CD4-positive, CD25-positive, alpha-beta regulatory T cell (primary cell): ENCODE measurements around the gene UBL5. TPM values are rescaled to one million over a fixed set of nuclear protein-coding genes. Genes with fewer than 3 reads are reported as not detected.

ENCODE experiments used
- ATAC-seq, 2 donors: fragments of 150-1000 bp; cut with Tn5 transposase; one replicate each; pipeline ENCODE4 v1.10.0; 2021; ENCODE audit warnings: low read depth in 2 of 2, moderate number of reproducible peaks in 2 of 2, moderate library complexity in 1 of 2
- DNase-seq, 3 donors: peaks; one replicate each; pipeline versions ENCODE4 v3.0.0 to v3.0.0-alpha.2; 2012 to 2022; ENCODE audit warnings: mixed read lengths in 1 of 3
- H3K27ac ChIP-seq: one replicate; pipeline ENCODE4 v1.7.0; 2013; ENCODE audit warnings: mild to moderate bottlenecking, low read length; ENCODE audit not compliant: insufficient read depth, poor library complexity, severe bottlenecking
- H3K27me3 ChIP-seq: one replicate; pipeline ENCODE4 v1.7.0; 2013; ENCODE audit warnings: low read length; ENCODE audit not compliant: control insufficient read depth, insufficient read depth
- H3K36me3 ChIP-seq: one replicate; pipeline ENCODE4 v1.7.0; 2013; ENCODE audit warnings: mild to moderate bottlenecking, low read length, moderate library complexity; ENCODE audit not compliant: control insufficient read depth, insufficient read depth
- H3K4me1 ChIP-seq: 2 replicates; pipeline ENCODE4 v1.7.0; 2013; ENCODE audit warnings: mild to moderate bottlenecking, low read length; ENCODE audit not compliant: insufficient read depth, control insufficient read depth, poor library complexity, severe bottlenecking
- H3K4me3 ChIP-seq: one replicate; pipeline ENCODE4 v1.7.0; 2013; ENCODE audit warnings: low read depth, mild to moderate bottlenecking, low read length, moderate library complexity
- H3K9me3 ChIP-seq, 2 experiments: 1 replicate in 1 of 2; 2 replicates in 1 of 2; pipeline ENCODE4 v1.7.0; 2013; ENCODE audit warnings: low read length in 2 of 2, mild to moderate bottlenecking in 1 of 2, moderate library complexity in 1 of 2; ENCODE audit not compliant: control insufficient read depth in 2 of 2
- H3K27ac Mint-ChIP-seq, 3 donors: one replicate each; pipeline ENCODE4 v1.8.0; 2020 to 2022; ENCODE audit warnings: mild to moderate bottlenecking in 3 of 3, mixed read lengths in 3 of 3, moderate library complexity in 2 of 3
- H3K27me3 Mint-ChIP-seq: one replicate; pipeline ENCODE4 v1.8.0; 2022; ENCODE audit warnings: mild to moderate bottlenecking, mixed read lengths
- H3K36me3 Mint-ChIP-seq: one replicate; pipeline ENCODE4 v1.8.0; 2020; ENCODE audit warnings: mixed read lengths
- H3K4me1 Mint-ChIP-seq, 4 donors: one replicate each; pipeline ENCODE4 v1.8.0; 2020 to 2022; ENCODE audit warnings: mixed read lengths in 4 of 4, mild to moderate bottlenecking in 1 of 4
- H3K4me3 Mint-ChIP-seq, 4 donors: one replicate each; pipeline ENCODE4 v1.8.0; 2020 to 2022; ENCODE audit warnings: mild to moderate bottlenecking in 4 of 4, mixed read lengths in 4 of 4, moderate library complexity in 3 of 4
- H3K9me3 Mint-ChIP-seq, 7 donors: one replicate each; pipeline ENCODE4 v1.8.0; 2020 to 2022; ENCODE audit warnings: mixed read lengths in 7 of 7, mild to moderate bottlenecking in 3 of 7, moderate library complexity in 2 of 7
- polyA plus RNA-seq, 4 donors: library from polyadenylated mRNA; unstranded; fragments of 300-500 nt; fragmentation: Illumina TruSeq; gene quantifications; one replicate each; pipeline ENCODE4 v1.2.3, GENCODE V29; 2021
- total RNA-seq: library from RNA; stranded (reverse); gene quantifications from one replicate; pipeline ENCODE4 v1.2.3, GENCODE V29; 2022

Gene UBL5
- total and polyA plus RNA-seq, 5 donors from 2014 or later = 234 to 952 (median 820) TPM

GRCh38 chr19:9868983-9869617 is 41.4 kb downstream of the UBL5 start:
- ATAC-seq (no peak), DNase-seq (no peak)
- Mint-ChIP-seq H3K4me1 (peaks cover 6 to 28% (median 15%) of the 10 kb centered on the region in 4 donors), H3K4me3 (no peak overlapping the region), H3K36me3 (peaks cover 3% of the 10 kb centered on the region), H3K27ac (no peak overlapping the region), H3K9me3 (no peaks in the 10 kb centered on the region), H3K27me3 (no peaks in the 10 kb centered on the region)
- Histone ChIP-seq H3K27ac (no peak overlapping the region), H3K4me3 (no peak overlapping the region), H3K4me1 (peaks cover 23% of the 10 kb centered on the region), H3K9me3 (no peaks in the 10 kb centered on the region), H3K27me3 (no peaks in the 10 kb centered on the region), H3K36me3 (no peaks in the 10 kb centered on the region)

- H3K27me3 Mint-ChIP-seq = peaks cover 5% of the 10 kb centered on the region
- H3K27me3 ChIP-seq = no peaks in the 10 kb centered on the region
- H3K27ac ChIP-seq = no peak overlapping the region
- peaks cover 3% of the 10 kb centered on the region for H3K36me3 Mint-ChIP-seq
- no peak overlapping the region for H3K4me3 ChIP-seq
- no peaks in the 10 kb centered on the region for H3K9me3 ChIP-seq
- H3K9me3 Mint-ChIP-seq = no peaks in the 10 kb centered on the region
- no peak overlapping the region for H3K4me3 Mint-ChIP-seq
- peaks cover 2% of the 10 kb centered on the region for H3K4me1 ChIP-seq
- H3K4me1 Mint-ChIP-seq = peaks cover 0 to 5% (median 4%) of the 10 kb centered on the region in 4 donors
- H3K36me3 ChIP-seq = no peaks in the 10 kb centered on the region
- H3K27ac Mint-ChIP-seq = peak overlapping the region in 1 of 3 donors; percentile 55
- DNase-seq (no peak), ATAC-seq (no peak)
Observed at GRCh38 chr19:9871626-9872338, 44.1 kb downstream of the UBL5 start.

- no peak overlapping the region for H3K4me3 ChIP-seq
- H3K27ac ChIP-seq = no peak overlapping the region
- H3K4me1 ChIP-seq = no peaks in the 10 kb centered on the region
- H3K36me3 Mint-ChIP-seq = peaks cover 3% of the 10 kb centered on the region
- no peaks in the 10 kb centered on the region for H3K9me3 ChIP-seq
- H3K27ac Mint-ChIP-seq = peak overlapping the region in 1 of 3 donors; percentile 32
- ATAC-seq (no peak), DNase-seq (no peak)
- H3K36me3 ChIP-seq = no peaks in the 10 kb centered on the region
- peaks cover 5% of the 10 kb centered on the region for H3K27me3 Mint-ChIP-seq
- no peak overlapping the region for H3K4me3 Mint-ChIP-seq
- no peaks in the 10 kb centered on the region for H3K27me3 ChIP-seq
- no peaks in the 10 kb centered on the region for H3K9me3 Mint-ChIP-seq
- peaks cover 0 to 4% (median 1%) of the 10 kb centered on the region in 4 donors for H3K4me1 Mint-ChIP-seq
Observed at GRCh38 chr19:9872618-9873242, 45.0 kb downstream of the UBL5 start.

DNA sequence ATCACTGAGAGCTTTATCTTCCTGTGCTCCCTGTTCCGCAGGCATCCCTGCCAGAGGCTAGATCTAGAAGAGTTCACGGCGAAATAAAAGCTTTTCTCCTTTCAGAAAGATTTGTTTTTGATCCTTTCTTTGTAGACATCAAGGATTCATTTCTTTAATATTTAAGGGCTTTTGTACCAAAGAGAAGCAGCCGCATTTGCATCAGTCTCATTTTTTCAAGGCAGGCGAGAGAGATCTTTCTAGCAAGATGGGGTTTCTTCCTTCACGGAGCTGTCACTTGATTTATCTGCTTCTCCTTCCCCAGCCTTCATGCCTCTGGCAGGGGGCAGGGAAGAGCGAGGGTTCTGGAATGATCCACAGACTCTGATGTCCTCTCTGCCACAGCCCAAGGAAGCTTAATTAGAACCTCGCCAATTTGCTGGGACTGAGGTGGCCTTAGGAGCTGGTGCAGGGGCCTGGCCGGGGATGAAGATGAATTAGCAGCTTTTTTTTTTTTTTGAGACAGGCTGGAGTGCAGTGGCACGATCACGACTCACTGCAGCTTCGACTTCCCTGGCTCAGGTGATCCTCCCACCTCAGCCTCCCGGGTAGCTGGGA is 47.4 kb downstream of the UBL5 start:
- Mint-ChIP-seq H3K27ac (peak overlapping the region in 2 of 3 donors; percentile 29 to 32), H3K36me3 (peaks cover 3% of the 10 kb centered on the region), H3K9me3 (no peaks in the 10 kb centered on the region), H3K4me3 (no peak overlapping the region), H3K27me3 (peaks cover 5% of the 10 kb centered on the region), H3K4me1 (peaks cover 0 to 4% (median 2%) of the 10 kb centered on the region in 4 donors)
- Histone ChIP-seq H3K4me1 (no peaks in the 10 kb centered on the region), H3K9me3 (no peaks in the 10 kb centered on the region), H3K36me3 (no peaks in the 10 kb centered on the region), H3K4me3 (no peak overlapping the region), H3K27me3 (no peaks in the 10 kb centered on the region), H3K27ac (no peak overlapping the region)
- no peak for DNase-seq
- no peak for ATAC-seq

- peaks cover 0 to 4% (median 2%) of the 10 kb centered on the region in 4 donors for H3K4me1 Mint-ChIP-seq
- Histone ChIP-seq H3K27ac (no peak overlapping the region), H3K9me3 (no peaks in the 10 kb centered on the region), H3K4me1 (no peaks in the 10 kb centered on the region), H3K4me3 (no peak overlapping the region), H3K36me3 (no peaks in the 10 kb centered on the region), H3K27me3 (no peaks in the 10 kb centered on the region)
- H3K27me3 Mint-ChIP-seq = peaks cover 5% of the 10 kb centered on the region
- ATAC-seq (no peak), DNase-seq (no peak)
- peak overlapping the region in 1 of 3 donors; percentile 29 for H3K27ac Mint-ChIP-seq
- H3K4me3 Mint-ChIP-seq = no peak overlapping the region
- no peaks in the 10 kb centered on the region for H3K9me3 Mint-ChIP-seq
- peaks cover 3% of the 10 kb centered on the region for H3K36me3 Mint-ChIP-seq
Observed at GRCh38 chr19:9875796-9876195, 48.1 kb downstream of the UBL5 start.

DNA sequence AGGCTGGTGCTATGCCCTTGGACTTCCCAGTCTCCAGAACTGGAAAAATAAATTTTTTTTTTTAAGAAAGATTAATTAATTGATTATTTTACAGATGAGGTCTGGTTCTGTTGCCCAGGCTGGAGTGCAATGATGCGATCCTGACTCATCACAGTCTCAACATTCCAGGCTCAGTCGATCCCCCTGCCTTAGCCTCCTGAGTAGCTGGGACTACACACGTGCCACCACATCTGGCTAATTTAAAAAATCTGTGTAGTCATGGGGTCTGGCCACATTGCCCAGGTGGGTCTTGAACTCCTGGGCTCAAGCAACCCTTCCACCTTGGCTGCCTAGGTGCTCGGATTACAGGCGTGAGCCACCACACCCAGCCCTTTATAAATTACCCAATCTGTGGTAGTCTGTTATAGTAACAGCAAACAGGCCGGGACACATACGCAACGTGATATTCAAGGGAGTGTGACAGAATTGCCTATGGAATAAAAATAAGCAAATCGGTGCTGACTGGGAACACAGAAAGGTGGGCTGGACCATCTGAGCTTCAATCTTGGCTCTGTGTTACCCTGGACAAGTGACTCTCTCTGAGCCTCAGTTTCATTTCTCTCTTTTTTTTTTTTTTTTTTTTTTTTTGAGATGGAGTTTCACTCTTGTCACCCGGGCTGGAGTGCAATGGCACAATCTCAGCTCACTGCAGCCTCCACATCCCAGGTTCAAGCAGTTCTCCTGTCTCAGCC is 50.2 kb downstream of the UBL5 start:
- H3K4me1 Mint-ChIP-seq = peaks cover 0 to 2% (median 0%) of the 10 kb centered on the region in 4 donors
- Histone ChIP-seq H3K27ac (no peak overlapping the region), H3K27me3 (no peaks in the 10 kb centered on the region), H3K4me1 (no peaks in the 10 kb centered on the region), H3K4me3 (no peak overlapping the region), H3K9me3 (no peaks in the 10 kb centered on the region), H3K36me3 (no peaks in the 10 kb centered on the region)
- no peak overlapping the region for H3K4me3 Mint-ChIP-seq
- no peak for ATAC-seq
- no peak for DNase-seq
- H3K9me3 Mint-ChIP-seq = no peaks in the 10 kb centered on the region
- peaks cover 5% of the 10 kb centered on the region for H3K27me3 Mint-ChIP-seq
- no peaks in the 10 kb centered on the region for H3K36me3 Mint-ChIP-seq
- H3K27ac Mint-ChIP-seq = no peak overlapping the region

DNA sequence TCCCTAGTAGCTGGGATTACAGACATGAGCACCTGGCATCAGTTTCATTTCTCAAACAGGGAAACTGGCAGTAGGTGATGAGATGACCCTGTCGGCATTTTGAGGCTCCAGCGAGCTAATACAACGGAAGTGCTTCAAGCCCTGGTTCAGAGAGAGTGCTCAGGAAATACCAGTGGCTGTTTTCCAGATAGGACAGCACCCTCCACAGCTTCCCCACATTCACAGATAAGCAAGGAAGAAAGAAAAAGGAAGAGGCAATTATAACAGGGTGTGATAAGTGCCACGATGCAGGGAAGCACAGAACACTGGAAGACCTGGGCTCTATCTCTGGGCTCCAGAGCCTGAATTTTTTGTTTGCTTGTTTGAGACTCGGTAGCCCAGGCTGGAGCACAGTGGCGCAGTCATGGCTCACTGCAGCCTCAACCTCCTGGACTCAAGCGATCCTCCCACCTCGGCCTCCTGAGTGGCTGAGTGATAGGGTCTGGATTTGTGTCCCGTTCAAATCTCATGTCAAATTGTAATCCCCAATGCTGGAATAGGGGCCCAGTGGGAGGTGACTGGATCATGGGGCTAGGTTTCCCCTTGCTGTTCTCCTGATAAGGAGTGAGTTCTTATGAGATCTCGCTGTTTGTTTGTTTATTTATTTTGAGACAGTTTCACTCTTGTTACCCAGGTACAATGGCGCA is 50.9 kb downstream of the UBL5 start:
- ATAC-seq (no peak), DNase-seq (no peak)
- Mint-ChIP-seq H3K27ac (no peak overlapping the region), H3K9me3 (no peaks in the 10 kb centered on the region), H3K4me3 (no peak overlapping the region), H3K27me3 (peaks cover 5% of the 10 kb centered on the region), H3K36me3 (no peaks in the 10 kb centered on the region), H3K4me1 (peaks cover 0 to 2% (median 0%) of the 10 kb centered on the region in 4 donors)
- H3K27ac ChIP-seq = no peak overlapping the region
- H3K27me3 ChIP-seq = no peaks in the 10 kb centered on the region
- H3K4me1 ChIP-seq = no peaks in the 10 kb centered on the region
- no peak overlapping the region for H3K4me3 ChIP-seq
- no peaks in the 10 kb centered on the region for H3K9me3 ChIP-seq
- no peaks in the 10 kb centered on the region for H3K36me3 ChIP-seq
